ENCODE results near the gene MLYCD. TPM values are rescaled to one million over a fixed set of nuclear protein-coding genes. Genes with fewer than 3 reads are reported as not detected.

Gene MLYCD
- total RNA-seq, 1 donor from 2014 or later, result 10.4 TPM

DNA sequence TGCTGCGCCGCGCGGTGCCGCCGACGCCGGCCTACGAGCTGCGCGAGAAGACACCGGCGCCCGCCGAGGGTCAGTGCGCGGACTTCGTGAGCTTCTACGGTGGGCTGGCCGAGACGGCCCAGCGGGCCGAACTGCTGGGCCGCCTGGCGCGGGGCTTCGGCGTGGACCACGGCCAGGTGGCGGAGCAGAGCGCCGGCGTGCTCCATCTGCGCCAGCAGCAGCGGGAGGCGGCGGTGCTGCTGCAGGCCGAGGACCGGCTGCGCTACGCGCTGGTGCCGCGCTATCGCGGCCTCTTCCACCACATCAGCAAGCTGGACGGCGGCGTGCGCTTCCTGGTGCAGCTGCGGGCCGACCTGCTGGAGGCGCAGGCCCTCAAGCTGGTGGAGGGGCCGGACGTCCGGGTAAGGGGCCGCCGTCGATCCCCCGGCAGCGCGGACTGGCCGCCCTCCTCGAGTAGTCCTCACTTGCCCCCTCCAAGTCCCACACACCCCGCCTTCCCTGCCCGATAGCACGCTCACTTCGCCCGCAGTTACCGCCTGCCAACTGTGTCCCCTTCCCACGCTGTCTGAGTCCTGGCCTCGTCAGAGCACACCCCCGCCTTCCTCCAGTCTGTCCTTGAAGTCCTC lies 470 bp downstream of the MLYCD start:
- DNase-seq (ENCODE audit: low spot score), result no peak

DNA sequence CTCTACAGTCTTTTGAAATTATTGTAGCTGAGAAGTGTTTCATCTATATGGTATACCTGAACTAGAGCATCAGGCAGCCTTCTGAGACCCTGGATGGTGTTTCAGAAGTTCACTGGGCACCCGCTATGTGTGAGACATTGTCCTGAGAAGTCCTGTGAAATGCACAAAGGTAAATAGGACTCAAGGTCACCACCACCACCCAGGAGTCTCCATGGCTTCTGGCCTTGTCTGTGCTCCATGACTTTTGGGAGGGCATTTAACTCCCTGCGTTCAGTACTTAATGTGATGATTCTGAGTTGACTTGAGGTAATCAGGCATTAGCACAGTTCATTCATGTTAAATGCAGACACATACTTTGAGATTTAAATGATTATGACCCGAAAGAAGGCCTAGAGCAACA lies 1.1 kb downstream of the MLYCD start:
- no peak for DNase-seq (ENCODE audit: low spot score)

DNA sequence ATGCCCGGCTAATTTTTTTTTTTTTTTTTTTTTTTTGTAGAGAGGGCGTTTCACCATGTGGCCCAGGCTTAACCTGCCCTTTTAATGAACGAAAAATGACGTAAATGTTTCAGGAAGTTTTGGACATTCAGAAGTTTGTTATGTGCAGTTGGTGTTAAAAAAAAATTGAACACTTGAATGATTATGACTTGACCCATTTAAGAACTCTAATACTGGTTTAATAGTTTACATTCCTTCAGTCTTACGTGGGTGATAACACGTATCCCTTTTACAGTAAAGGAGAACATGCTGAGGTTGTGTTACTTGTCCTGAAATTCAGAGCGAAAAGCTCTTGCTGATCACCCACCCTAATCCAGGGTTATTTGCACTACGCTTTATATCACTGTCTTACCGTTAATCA lies 1.7 kb downstream of the MLYCD start:
- no peak for DNase-seq (ENCODE audit: low spot score)

DNA sequence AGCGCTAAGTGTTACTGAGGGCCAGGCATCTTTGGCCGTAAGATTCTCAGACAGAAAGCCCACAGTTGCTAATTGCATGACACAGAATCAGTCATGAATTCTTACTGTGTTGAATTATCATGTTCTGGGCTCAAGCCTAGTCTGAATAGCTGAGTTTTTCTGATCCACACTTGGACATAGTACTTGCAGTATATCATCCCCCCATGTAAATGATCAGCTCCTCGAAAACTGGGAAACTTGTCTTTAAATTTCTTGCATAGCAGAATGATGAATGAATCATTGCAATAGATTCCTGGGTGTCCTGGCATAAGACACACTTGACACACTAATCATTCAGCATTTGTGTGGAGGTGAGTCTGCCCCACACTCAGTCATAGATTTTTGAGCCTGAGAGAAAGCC lies 2.2 kb downstream of the MLYCD start:
- no peak for DNase-seq (ENCODE audit: low spot score)

DNA sequence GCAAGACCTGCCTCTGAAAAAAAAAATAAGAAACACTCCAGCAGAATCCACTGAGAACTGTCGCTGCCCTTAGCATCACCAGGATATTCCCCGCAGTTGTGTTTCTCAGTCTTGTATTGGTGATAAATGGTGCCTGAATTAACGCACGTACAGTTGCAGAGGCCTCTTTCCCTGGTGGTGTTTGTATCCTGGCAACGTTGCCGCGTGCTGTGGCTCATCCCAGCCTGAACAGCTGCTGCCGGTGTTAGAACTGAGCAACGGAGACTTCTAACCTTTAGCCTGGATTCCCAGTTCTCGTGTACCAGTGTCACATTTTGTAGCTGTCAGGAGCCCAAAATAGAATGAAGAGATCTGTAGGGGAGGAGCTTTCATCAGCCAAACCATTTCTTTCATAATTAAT lies 4.8 kb downstream of the MLYCD start:
- no peak for DNase-seq (ENCODE audit: low spot score)

DNA sequence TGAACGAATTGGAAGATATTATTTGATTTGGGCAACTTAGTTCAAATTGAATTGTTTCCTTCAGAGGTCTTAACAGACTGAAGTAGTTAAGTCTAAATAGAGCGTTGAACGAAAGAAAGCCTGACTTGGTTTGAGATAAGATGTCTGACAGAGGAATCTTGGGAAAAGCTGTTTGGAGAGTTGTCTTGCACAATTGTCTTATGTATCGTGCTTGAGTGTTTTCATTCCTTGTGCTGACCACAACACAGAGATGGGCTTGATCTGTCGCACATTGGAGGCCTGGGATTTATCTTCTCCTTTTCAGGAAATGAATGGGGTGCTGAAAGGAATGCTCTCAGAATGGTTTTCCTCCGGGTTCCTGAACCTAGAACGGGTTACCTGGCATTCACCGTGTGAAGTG lies 7.8 kb downstream of the MLYCD start:
- no peak for DNase-seq (ENCODE audit: low spot score)

DNA sequence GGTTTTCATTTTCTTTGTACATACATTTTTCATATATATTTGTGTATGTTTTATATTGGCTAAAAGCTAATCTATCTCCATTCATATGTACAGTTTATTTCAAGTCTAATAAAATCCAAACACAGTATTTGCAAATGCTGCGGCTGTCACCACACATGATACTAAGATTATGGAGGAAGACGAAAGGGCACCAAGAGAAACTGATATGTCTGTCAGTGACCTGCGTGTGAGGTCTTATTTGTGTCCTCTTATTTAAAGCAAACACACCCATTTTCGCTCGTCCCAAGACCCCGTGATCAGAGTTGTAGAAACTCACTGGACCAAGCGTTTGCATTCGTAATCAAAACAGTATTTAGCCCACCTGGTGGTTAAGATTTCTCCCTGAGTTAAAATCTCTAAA lies 8.2 kb downstream of the MLYCD start:
- no peak for DNase-seq (ENCODE audit: low spot score)

DNA sequence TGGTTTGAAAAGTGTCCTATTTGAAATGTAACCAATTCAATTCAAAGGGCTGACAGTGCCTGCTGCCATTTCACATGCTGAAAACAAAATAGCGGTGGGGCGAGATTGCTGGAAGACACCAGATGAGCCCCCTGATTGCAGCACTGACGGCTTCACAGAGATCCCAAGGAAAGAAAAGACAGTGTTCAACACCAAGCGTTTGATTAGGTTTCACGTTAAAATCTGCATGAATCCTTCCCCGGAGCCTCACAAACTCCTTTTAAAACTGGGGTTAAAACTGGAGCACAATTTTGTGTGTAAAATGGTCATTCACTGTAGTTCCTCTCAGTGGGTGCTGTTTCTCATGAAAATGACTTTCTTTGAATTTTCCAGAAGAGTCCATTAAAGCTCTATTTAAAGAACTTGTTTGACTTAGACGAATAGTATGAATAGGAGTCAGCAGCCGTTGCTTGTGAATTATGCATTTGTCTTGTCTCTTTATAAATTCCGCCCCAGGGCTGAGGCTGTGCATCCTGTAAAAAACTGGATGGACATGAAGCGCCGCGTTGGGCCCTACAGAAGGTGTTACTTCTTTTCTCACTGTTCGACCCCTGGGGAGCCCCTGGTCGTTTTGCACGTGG lies 8.8 kb downstream of the MLYCD start:
- DNase-seq (ENCODE audit: low spot score), result no peak

DNA sequence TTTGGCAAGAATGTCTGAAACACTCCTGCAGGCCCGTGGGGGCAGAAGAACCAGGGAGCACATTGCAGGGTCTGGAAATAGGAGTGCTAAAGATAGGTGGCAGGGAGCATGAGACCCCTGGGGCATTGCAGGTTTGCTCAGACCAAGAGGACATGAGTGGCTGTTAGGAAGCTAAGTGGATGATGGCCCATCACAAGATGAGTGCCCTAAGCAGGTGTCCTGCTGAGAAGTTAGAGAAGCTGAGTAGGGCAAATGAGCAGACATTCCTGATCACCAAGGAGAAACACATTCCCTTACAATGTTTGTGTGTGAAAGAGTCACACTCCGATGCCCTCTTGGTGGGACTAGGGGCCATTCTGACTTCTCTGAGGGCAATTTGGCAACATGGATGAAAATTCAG lies 9.9 kb downstream of the MLYCD start:
- no peak for DNase-seq (ENCODE audit: low spot score)

DNA sequence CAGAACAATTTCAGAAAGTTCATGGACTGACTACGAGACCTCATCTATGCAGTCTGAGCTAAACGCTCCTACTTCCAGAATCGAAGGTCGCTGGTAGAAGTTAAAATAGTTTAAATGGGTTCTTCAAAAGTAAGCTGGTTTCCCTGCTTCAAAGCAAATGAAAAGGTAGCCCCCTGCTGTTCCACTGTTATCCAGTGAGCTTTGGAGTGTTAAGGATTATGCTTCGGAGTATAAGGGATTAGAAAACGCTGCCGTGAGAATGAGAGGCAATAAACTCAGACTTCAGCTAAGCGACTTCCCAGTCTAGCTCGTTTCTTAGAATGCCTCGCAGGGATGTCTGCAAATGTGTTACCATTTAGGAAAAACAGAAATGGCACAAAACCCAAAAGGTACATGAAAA lies 12.4 kb downstream of the MLYCD start:
- no peak for DNase-seq (ENCODE audit: low spot score)

DNA sequence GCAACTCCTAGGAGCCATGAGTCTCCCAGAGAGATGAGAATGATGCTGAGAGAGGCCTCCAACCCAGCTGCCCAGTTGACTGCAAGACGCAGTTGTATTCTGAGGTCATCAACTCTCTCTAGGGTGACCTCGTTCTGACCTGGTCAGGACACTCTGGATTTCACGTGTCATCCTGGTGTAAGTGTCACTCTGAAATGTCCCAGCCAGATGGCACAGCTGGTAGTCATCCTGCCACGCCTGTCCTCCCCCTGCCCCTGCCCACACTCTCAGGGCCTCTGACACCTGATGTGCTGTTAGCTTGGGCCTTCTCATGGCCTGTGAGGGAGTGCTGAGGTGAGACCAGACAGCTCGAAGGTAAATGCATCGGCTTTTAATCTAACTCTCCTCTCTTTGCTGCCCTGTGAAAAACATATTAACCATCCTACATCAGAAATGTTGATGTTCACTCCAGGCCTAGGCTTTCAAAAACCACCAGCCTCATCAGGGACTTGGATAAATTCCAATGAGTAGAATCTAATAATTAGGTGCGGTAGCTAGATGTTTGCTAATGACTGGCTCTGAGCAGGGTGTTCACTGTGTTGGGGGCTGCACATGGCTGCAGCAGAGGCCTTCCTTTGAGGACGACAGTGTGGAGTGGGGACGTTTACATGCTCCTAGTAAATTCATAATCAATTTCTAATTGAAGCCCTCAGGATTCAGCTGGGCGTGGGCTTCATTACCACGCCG lies 13.8 kb downstream of the MLYCD start:
- DNase-seq (ENCODE audit: low spot score), result no peak

DNA sequence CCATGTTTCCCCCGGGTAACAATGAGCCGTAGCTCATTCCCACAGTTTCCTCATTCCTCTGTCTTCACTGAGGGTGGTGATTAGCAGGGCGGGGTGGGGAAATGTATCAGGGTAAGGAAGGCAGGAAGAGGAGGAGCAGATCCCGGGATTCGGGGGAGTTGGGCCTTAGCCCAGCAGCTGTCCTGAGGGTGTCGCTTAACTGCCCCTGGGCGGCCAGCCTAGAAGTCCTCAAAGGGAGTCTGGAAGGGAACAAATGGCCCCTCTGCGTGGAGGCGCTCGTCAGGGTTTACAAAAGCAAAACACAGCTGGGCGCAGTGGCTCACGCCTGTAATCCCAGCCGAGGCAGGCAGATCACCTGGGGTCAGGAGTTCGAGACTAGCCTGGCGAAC lies 14.3 kb downstream of the MLYCD start:
- DNase-seq (ENCODE audit: low spot score), result no peak

DNA sequence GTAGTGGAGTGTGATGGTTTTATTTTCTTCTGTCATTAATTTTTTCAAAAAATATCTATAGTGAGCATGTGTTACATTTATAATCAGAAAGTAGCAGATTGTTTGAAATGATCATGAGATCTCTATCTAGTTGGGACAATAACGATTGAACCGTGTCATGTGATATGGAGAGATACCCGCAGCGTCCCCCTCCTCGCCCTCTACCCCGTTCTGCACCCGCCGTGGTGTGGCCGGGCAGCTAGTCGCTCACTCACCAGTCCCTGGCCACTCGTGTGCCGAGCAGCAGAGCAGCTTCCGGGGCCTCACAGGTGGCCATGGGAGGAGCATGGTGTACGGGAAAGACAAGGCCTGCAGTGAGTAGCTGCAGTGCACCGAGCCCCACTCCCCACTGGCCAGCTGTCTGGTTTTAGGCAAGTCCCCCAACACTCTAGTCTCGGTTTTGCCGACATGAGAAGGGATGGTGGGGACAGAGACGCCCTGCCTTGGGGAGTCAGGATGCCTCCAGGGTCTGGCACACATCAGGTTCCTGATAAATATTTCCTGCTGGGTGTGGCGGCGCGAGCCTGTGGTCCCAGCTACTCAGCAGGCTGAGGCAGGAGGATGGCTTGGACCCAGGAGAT lies 15.3 kb downstream of the MLYCD start:
- DNase-seq (ENCODE audit: low spot score), result no peak

DNA sequence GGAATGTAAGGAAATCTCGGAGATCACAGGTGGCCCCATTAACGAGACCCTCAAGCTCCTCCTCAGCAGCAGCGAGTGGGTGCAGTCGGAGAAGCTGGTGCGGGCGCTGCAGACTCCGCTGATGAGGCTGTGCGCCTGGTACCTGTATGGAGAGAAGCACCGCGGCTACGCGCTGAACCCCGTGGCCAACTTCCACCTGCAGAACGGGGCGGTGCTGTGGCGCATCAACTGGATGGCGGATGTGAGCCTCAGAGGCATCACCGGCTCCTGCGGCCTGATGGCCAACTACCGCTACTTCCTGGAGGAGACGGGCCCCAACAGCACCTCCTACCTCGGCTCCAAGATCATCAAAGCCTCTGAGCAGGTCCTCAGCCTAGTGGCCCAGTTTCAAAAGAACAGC lies 16.2 kb downstream of the MLYCD start:
- no peak for DNase-seq (ENCODE audit: low spot score)

DNA sequence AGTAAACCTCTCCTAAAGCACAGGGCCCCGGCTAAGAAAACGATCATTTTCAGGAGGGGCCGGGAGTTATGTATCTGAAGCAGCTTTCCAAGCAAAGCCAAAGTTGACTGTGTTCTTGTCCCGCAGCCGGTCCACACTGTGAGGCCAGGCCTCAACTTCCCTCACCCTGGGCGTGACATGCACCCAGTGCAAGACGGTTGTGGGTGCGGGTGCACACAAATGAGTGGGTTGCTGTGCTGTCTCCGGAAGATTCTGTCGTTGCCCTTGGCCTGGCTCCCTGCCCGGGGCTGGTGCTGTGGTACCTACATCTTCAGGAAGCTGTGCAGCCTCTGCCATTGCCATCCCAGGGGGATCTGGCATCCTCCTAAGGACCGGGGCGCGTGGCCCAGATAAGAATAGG lies 16.6 kb downstream of the MLYCD start:
- DNase-seq (ENCODE audit: low spot score), result no peak

DNA sequence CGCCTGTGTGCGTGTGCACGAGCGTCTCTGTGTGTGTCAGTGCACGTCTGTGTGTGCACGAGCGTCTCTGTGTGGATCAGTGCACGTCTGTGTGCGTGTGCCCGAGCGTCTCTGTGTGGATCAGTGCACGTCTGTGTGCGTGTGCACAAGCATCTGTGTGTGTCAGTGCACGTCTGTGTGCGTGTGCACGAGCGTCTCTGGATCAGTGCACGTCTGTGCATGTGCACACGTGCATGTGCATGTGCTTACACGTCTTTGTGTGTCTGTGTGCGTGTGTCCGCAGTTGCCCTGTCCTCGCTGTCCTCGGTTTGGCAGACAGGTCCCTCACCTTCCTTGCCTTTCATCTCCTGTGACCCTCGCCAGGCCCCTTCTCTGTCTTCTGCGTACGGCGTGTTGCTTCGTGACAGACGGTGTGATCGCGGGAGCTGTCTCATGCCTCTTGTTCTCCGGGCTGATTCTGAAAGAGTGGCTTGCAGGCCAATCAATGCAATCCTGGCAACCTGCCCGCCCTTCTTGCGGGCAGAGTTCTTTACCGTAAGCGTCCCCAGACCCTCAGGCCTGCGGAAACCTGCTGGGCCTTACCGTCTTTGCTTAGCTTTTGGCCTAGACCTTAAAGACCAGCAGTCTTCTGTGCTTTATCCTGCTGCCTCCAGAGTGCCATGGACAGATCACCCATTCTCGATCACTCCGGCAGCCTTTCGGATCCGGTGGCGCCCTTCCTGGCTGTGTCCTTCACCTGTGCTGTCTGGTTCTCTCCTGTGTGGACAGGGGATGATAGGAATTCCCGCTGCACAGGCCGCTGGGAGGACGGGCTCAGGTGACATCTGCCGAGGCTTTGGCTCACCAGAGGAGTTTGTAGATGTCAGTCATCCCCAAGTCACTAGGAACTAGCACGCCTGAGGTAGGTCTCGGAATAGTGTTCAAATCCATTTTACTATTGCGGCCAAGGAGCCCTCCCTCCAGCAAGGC lies 18.5 kb downstream of the MLYCD start:
- peak; percentile 81 for DNase-seq (ENCODE audit: low spot score)

DNA sequence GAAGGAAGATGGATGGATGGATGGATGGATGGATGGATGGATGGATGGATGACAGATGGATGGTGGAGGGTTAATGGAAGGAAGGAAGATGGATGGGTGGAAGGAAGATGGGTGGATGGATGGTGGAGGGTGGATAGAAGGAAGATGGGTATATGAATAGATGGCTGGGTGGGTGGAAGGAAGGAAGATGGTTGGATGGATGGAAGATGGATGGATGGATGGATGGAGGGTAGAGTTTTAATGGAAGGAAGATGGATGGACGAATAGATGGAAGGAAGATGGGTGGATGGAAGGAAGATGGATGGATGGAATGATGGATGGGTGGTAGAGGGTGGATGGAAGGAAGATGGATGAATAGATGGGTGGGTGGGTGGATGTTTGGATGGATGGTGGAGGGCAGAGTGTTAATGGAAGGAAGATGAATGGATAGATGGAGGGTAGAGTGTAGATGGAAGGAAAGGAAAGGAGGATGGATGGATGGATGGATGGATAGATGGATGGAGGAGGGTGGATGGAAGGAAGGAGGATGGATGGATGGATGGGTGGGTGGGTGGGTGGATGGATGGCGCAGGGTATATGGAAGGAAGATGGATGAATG lies 22.1 kb downstream of the MLYCD start:
- no peak for DNase-seq (ENCODE audit: low spot score)

DNA sequence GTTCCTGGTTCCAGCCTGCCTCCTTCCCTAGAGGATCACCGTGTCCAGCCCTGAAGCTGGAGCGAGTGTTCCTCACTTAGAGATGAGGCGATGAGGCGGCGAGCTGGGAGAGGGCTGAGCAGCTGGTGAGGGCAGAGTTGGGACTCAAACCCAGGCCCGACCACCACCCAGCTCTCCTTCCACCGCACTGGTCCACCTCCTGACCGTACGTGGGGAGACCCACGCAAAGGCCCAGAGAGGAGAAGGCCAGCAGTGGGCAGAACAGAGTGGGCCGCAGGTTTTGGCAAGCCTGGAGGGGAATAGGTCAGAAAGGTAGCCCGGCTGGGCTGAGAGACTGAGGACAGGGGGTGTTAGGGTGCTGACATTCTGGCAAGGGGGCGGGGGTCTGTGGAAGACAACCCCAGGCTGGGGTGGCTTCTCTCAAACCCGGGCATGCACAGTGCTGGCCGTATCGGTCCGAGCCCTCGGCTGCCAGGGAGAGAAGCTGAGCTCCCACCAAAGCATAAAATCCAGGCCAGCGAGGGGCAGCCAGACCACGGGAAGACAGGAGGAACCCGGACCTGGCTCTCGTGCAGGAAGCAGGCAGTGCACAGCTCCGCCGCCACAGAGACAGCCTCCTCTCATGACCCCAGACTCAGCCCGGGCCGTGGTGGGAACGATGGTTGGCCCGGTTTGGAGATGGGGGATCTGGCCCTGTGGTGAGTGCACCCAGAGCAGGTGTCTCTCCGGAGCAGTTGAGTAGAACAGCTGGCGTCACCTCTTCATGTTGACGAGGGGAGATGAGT lies 24.9 kb downstream of the MLYCD start:
- no peak for DNase-seq (ENCODE audit: low spot score)

DNA sequence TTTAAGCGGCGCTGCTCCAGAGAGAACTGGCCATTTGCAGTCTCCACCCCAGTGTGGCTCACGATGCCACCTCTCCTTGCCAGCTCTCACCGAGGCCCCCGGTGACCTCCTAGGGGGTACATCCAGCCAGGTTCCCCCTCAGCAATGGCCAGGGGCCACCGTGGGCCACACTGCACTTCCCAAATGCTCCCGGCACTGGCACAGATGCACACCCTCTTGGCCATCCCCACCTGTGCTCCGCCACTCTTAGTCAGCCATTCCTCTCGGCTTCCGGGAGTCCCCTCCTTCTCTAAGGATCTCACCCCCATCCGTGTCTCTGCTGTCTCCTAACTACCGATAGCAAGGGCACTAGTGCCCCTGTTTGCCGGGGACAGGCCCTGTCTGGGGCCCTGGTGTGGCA lies 25.8 kb downstream of the MLYCD start:
- DNase-seq (ENCODE audit: low spot score), result no peak

Measured in mesenteric fat pad (tissue), 1 donor.